ENCODE data around the gene CNTD1.

CNTD1 gene

DNA sequence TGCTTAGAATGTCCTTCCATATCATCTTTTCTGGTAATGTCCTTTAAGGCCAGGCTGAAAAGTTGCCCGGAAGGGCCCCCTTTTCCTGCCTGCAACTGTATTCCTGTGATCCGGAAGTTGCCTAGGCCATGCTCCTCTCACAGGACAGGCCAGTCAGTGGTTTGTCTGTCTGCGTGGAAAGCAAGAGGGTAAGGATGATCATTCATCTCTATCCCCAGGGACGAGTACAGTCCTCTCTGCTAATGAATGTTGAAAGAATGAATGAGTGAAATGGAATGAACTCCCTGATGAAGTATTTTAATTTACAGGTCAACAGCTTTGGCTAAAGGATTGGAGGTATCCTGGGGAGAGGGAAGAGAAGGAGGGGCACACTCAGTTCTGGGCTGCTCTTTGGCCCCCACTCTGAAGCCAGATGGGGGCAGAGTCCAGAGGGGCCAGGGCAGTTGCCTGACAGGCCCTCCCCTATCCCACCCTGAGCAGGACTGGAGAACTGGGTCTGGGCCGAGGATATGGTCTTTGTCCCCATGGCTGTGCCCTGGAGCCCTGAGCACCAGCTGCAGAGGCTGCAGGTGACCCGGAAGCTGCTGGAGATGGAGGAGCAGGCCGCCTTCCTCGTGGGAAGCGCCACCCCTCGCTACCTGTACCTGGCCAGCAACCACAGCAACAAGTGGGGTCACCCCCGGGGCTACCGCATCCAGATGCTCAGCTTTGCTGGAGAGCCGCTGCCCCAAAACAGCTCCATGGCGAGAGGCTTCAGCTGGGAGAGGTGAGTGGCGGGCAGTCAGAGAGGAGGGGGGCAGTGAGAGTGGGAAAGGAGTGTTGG lies 55.5 kb downstream of the CNTD1 start:
- TF ChIP-seq, protein P1, sequence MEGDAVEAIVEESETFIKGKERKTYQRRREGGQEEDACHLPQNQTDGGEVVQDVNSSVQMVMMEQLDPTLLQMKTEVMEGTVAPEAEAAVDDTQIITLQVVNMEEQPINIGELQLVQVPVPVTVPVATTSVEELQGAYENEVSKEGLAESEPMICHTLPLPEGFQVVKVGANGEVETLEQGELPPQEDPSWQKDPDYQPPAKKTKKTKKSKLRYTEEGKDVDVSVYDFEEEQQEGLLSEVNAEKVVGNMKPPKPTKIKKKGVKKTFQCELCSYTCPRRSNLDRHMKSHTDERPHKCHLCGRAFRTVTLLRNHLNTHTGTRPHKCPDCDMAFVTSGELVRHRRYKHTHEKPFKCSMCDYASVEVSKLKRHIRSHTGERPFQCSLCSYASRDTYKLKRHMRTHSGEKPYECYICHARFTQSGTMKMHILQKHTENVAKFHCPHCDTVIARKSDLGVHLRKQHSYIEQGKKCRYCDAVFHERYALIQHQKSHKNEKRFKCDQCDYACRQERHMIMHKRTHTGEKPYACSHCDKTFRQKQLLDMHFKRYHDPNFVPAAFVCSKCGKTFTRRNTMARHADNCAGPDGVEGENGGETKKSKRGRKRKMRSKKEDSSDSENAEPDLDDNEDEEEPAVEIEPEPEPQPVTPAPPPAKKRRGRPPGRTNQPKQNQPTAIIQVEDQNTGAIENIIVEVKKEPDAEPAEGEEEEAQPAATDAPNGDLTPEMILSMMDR (IDR thresholded peaks at IDR 0.05): no peak

DNA sequence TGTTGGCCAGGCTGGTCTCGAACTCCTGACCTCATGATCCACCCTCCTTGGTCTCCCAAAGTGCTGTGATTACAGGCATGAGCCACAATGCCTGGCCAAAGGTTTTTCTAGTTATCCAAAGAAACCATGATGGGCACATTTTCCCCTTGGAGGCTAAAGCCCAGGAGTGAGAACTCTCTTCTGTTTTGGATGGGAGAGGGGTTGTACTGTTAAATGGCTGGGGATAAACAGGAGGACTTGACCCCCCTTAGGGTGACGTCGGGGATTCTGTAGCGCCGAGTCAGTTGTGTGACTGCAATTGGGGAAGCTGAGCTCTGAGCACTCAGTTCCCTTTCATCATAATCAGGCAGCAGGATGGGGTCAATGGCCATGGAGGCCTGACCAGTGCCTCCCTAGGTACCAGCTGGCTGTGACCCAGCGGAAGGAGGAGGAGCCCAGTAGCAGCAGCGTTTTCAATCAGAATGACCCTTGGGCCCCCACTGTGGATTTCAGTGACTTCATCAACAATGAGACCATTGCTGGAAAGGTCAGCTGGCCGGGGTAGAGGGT lies 56.5 kb downstream of the CNTD1 start:
- TF ChIP-seq, protein P1 (IDR thresholded peaks at IDR 0.05): no peak

GRCh38 chr17:42857389-42857788 lies 58.7 kb downstream of the CNTD1 start:
- TF ChIP-seq, protein P1 (IDR thresholded peaks at IDR 0.05): no peak
